ENCODE measurements around the gene DCBLD1. TPM values are rescaled to one million over a fixed set of nuclear protein-coding genes. Genes with fewer than 3 reads are reported as not detected.

The DCBLD1 gene
- total and polyA plus RNA-seq, 2 of the 13 experiments (the other 11 are each of a cell fraction or from before 2014, with no cell fraction given) = 23.2 to 41.5 TPM

DNA sequence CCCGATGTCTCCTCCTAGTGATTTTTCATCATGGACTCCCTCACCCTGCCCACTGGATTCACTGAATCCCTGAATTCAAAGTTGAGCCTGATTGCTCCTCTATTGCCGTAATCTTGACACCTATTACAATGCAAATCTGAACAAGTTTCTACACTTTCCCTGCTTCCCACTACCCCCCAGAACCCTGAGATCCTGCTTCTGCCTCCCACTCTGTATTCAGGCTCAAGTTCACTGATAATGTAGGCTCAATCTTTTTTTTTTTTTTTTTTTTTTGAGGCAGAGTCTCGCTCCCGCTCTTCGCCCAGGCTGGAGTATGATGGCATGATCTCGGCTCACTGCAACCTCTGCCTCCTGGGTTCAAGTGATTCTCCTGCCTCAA is 3.6 kb upstream of the DCBLD1 start (continued):
- TF ChIP-seq ZFP36 (IDR thresholded peaks at IDR 0.05; ENCODE audit: borderline replicate concordance, low read depth, low read length, partially characterized antibody) = no peak

GRCh38 chr6:117480651-117481050 is 1.8 kb upstream of the DCBLD1 start:
- no peaks in the 10 kb centered on the region; a peak in 1 of 5 replicates for H3K27me3 ChIP-seq (ENCODE audit: control insufficient read depth in 1 of 2, insufficient read depth in 2 of 2, low read length in 2 of 2)
- intact Hi-C loops (cut with micrococcal nuclease; ENCODE audit: unreplicated experiment) = loop anchor here (1.0 to 10.0 kb wide), 4 partner anchors 26 to 1226 kb away; partner anchors contain the start of genes GOPC and TSPYL4
- H3K79me2 ChIP-seq (ENCODE audit: insufficient read depth, low read length) = peaks cover 24% of the 10 kb centered on the region
- H2AFZ ChIP-seq (ENCODE audit: low read length) = no peak overlapping the region
- DNase-seq (ENCODE audit: low spot score) = peak; percentile 59
- BruUV-seq (replicated peaks) = no TSS peak
- peaks cover 69% of the 10 kb centered on the region for H3K4me1 ChIP-seq (ENCODE audit: insufficient read depth, low read length)
- no peak overlapping the region for H3K9ac ChIP-seq (ENCODE audit: insufficient read depth, low read depth, low read length)
- H3K9me3 ChIP-seq (ENCODE audit: low read length) = no peaks in the 10 kb centered on the region
- 28% methylated on average over 3 of the region's 3 CpGs for WGBS (ENCODE audit: low lambda C conversion rate)
- CTCF ChIA-PET (ENCODE audit: low intra/inter-chr PET ratio, low total read pairs) = interaction anchor here (1.4 kb wide), 1 partner anchor 75 kb away, joined by 5 read pairs; no protein-coding TSS in a partner anchor
- H4K20me1 ChIP-seq (ENCODE audit: insufficient read depth, low read length) = no peaks in the 10 kb centered on the region
- ATAC-seq = no peak
- no peak for FAIRE-seq
- in situ Hi-C loops (cut with HindIII; ENCODE audit: extremely low pct_ligation_motif_present, low pct_unique_long_range_greater_than_20kb) = loop anchor here (5.0 kb wide), 1 partner anchor 67 kb away; no protein-coding TSS in a partner anchor
- peak overlapping the region; percentile 91 for H3K27ac ChIP-seq (ENCODE audit: extremely low read length, insufficient read depth, low read length)
- H3K4me3 ChIP-seq (replicated peaks in 1 of 3; ENCODE audit: insufficient read depth in 1 of 3, low read depth in 2 of 3, low read length in 3 of 3) = peak overlapping the region; percentile 86 to 92 (median 91); a peak in 3 of 6 replicates
- H3K36me3 ChIP-seq (replicated peaks in 1 of 2; ENCODE audit: control insufficient read depth in 1 of 2, insufficient read depth in 2 of 2, low read length in 2 of 2) = no peaks in the 10 kb centered on the region
- TF ChIP-seq HOXD1 (CRISPR knock-in tag; IDR thresholded peaks at IDR 0.05) = no peak
- TF ChIP-seq CEBPG (CRISPR knock-in tag; IDR thresholded peaks at IDR 0.05) = peak; percentile 11; the same call in 1 of the 2 replicates
- TF ChIP-seq KLF6 (CRISPR knock-in tag; IDR thresholded peaks at IDR 0.05) = 0 out of 2 replicates have a peak, but pooled peaks have one; percentile 14
- TF ChIP-seq NR2C2 (CRISPR knock-in tag; IDR thresholded peaks at IDR 0.05; ENCODE audit: borderline replicate concordance) = 0 out of 2 replicates have a peak, but pooled peaks have one; percentile 11
- 0 out of 2 replicates have a peak, but pooled peaks have one; percentile 20 for TF ChIP-seq ZNF12 (CRISPR knock-in tag; IDR thresholded peaks at IDR 0.05)
- 0 out of 2 replicates have a peak, but pooled peaks have one; percentile 9 for TF ChIP-seq ISX (CRISPR knock-in tag; conservative IDR thresholded peaks at IDR 0.05)
- TF ChIP-seq RBAK (CRISPR knock-in tag; IDR thresholded peaks at IDR 0.05) = no peak
- no peak for TF ChIP-seq FOXP1 (IDR thresholded peaks at IDR 0.05)
- no peak for TF ChIP-seq FOXP1 (CRISPR knock-in tag; IDR thresholded peaks at IDR 0.05)
- 0 out of 2 replicates have a peak, but pooled peaks have one; percentile 12 for TF ChIP-seq ELF4 (CRISPR knock-in tag; IDR thresholded peaks at IDR 0.05; ENCODE audit: borderline replicate concordance)
- TF ChIP-seq SOX13 (IDR thresholded peaks at IDR 0.05) = no peak
- TF ChIP-seq SOX13 (CRISPR knock-in tag; conservative IDR thresholded peaks at IDR 0.05 in 1 of 2, IDR thresholded peaks at IDR 0.05 in 1 of 2) = peak in 1 of 2 experiments; percentile 63; a peak in 2 of 4 replicates
- TF ChIP-seq ZFP37 (CRISPR knock-in tag; IDR thresholded peaks at IDR 0.05; ENCODE audit: borderline replicate concordance) = no peak
- TF ChIP-seq HMGXB4 (CRISPR knock-in tag; IDR thresholded peaks at IDR 0.05; ENCODE audit: borderline replicate concordance in 1 of 2, low read depth in 1 of 2) = 0 out of 4 replicates have a peak, but pooled peaks of 1 of the 2 experiments have one; percentile 0
- peak overlapping the region; percentile 99 for H3K4me2 ChIP-seq (ENCODE audit: low read depth, low read length)
- POLR2A ChIA-PET = interaction anchor here (0.6 to 6.4 kb wide), 4 partner anchors 40 to 121 kb away, joined by 3 to 64 read pairs (median 5); partner anchors contain the start of gene GOPC
